Endothelial cell of umbilical vein (primary cell): Measurements from ENCODE around the gene SHLD2. TPM values are rescaled to one million over a fixed set of nuclear protein-coding genes. Genes with fewer than 3 reads are reported as not detected.
"Not testable (repeated sequence)": the region's sequence is repeated elsewhere in the genome, so short reads cannot be mapped to it uniquely, and the experiment has no call there.

Source experiments
- BruUV-seq: library from RNA; stranded (reverse); fragments of 400-500 nt; replicated peaks from 2 replicates; lab custom pipeline; 2021; lab: Mats Ljungman, UMichigan
- CTCF ChIA-PET: fragments of 300-600, 350-600 bp; sonication (Branson Sonifier 250); formaldehyde crosslinking; loops from one replicate; lab custom pipeline; 2021; ENCODE audit warnings: antibody characterized with exemption, inconsistent platforms; lab: Charles Lee
- POLR2A ChIA-PET: fragments of 300-600, 350-600 bp; sonication (Branson Sonifier 250); formaldehyde crosslinking; loops from one replicate; lab custom pipeline; 2021; ENCODE audit warnings: antibody characterized with exemption, inconsistent platforms; lab: Charles Lee
- DNase-seq: peaks from one replicate; pipeline ENCODE4 v3.0.0-alpha.2; 2011; ENCODE audit warnings: low read depth, low spot score
- FAIRE-seq: peaks from 2 replicates; lab custom pipeline; 2011; peaks lifted over from hg19 to GRCh38; lab: Jason Lieb, UNC
- H2AFZ ChIP-seq: 2 replicates; pipeline ENCODE4 v1.6.0; 2012; ENCODE audit warnings: low read depth, low read length, control low read depth, inconsistent platforms
- H3K27ac ChIP-seq: 2 replicates; pipeline ENCODE4 v1.5.1; 2011; ENCODE audit warnings: low read depth, mild to moderate bottlenecking, control low read depth, low read length, moderate library complexity; ENCODE audit not compliant: insufficient read depth
- H3K27me3 ChIP-seq, 2 experiments: 2 replicates each; pipeline versions ENCODE4 v1.6.0 to v1.6.1; 2011; ENCODE audit warnings: low read length in 2 of 2, mixed read lengths in 1 of 2; ENCODE audit not compliant: control insufficient read depth in 2 of 2, insufficient read depth in 2 of 2
- H3K36me3 ChIP-seq, 2 experiments: 2 replicates in 1 of 2; 3 replicates in 1 of 2; pipeline ENCODE4 v1.5.1; 2011; ENCODE audit warnings: low read length in 2 of 2, mild to moderate bottlenecking in 1 of 2, moderate library complexity in 1 of 2; ENCODE audit not compliant: control insufficient read depth in 2 of 2, insufficient read depth in 2 of 2; ENCODE audit errors: extremely low read depth in 1 of 2
- H3K4me1 ChIP-seq: 3 replicates; pipeline ENCODE4 v1.5.1; 2011; ENCODE audit warnings: mild to moderate bottlenecking, low read length; ENCODE audit not compliant: control insufficient read depth, insufficient read depth; ENCODE audit errors: extremely low read depth
- H3K4me2 ChIP-seq: 2 replicates; pipeline ENCODE4 v1.6.1; 2011; ENCODE audit warnings: low read length, control low read depth, mixed read lengths; ENCODE audit not compliant: insufficient read depth
- H3K4me3 ChIP-seq, 3 experiments: fragments of 200-600 bp in 1 of 3; sonication (generic), shearing (Covaris generic) in 1 of 3; replicated peaks in 1 of 3; 2 replicates each; pipeline ENCODE4 v1.5.1; 2011 to 2016; ENCODE audit warnings: control low read depth in 3 of 3, low read length in 3 of 3, mild to moderate bottlenecking in 2 of 3, inconsistent platforms in 1 of 3, low read depth in 1 of 3, moderate library complexity in 1 of 3; ENCODE audit not compliant: insufficient read depth in 1 of 3
- H3K79me2 ChIP-seq: 2 replicates; pipeline ENCODE4 v1.6.0; 2012; ENCODE audit warnings: low read length, inconsistent platforms; ENCODE audit not compliant: control insufficient read depth, insufficient read depth
- H3K9ac ChIP-seq: replicated peaks from 2 replicates; pipeline ENCODE3; 2011; ENCODE audit warnings: low read length, control low read depth; ENCODE audit not compliant: insufficient read depth; ENCODE audit errors: extremely low read depth
- H3K9me1 ChIP-seq: replicated peaks from 3 replicates; pipeline ENCODE4 v1.6.0; 2011; ENCODE audit warnings: mild to moderate bottlenecking, low read length; ENCODE audit not compliant: control insufficient read depth, insufficient read depth; ENCODE audit errors: extremely low read depth
- H3K9me3 ChIP-seq: replicated peaks from 2 replicates; pipeline ENCODE4 v1.5.1; 2012; ENCODE audit warnings: low read length, inconsistent platforms; ENCODE audit not compliant: control insufficient read depth, insufficient read depth
- H4K20me1 ChIP-seq: replicated peaks from 2 replicates; pipeline ENCODE3; 2011; ENCODE audit warnings: mild to moderate bottlenecking, low read length; ENCODE audit not compliant: control insufficient read depth, insufficient read depth; ENCODE audit errors: extremely low read depth
- dilution Hi-C: fragments of 300-500 bp; cut with MboI; formaldehyde crosslinking; loops from one replicate; pipeline ENCODE4 v1.15.0; 2019; ENCODE audit warnings: low sequenced_read_pairs; ENCODE audit not compliant: extremely low pct_ligation_motif_present
- intact Hi-C: fragments of 100-400 bp; cut with micrococcal nuclease; formaldehyde crosslinking; loops from one replicate; pipeline ENCODE4 v1.10.0; 2022
- polyA plus RNA-seq, 4 experiments: library from polyadenylated mRNA; depleted of rRNA in 3 of 4; stranded (reverse) in 3 of 4; unstranded in 1 of 4; fragments of >200 nt; gene quantifications; 2 replicates each; pipeline versions ENCODE4 v1.2.1 to v1.2.3, GENCODE V29; 2011 to 2012; ENCODE audit warnings: missing spikeins in 1 of 4
- total RNA-seq: library from RNA; stranded (reverse); gene quantifications from 2 replicates; pipeline ENCODE4 v1.2.3, GENCODE V29; 2021

The SHLD2 gene
- total and polyA plus RNA-seq, 2 donors (not counting 3 experiments of a cell fraction or from before 2014, with no cell fraction given): 6.1 to 22.4 TPM

DNA sequence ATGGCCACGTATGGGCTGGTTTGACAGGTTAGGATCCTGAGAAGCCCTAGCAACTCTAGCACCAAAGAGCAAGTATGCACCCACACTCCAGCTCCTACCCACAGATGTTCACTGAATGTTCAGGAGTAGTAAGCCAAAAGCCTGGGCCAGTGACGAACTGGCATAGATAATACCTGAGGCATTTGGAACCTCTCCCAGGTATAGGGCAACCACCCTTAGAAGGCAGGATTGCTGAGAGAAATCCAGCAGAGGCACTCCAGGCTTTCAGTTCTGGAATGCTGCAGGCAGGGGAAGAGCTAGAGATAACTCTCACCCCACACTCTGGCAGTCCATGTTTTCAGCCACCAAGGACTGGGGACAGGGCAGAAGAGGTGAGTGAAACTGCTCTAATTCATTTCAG lies 39.4 kb downstream of the SHLD2 start:
- H3K9me1 ChIP-seq, H3K27me3 ChIP-seq, DNase-seq, FAIRE-seq, H2AFZ ChIP-seq, dilution Hi-C loops, H4K20me1 ChIP-seq, H3K4me1 ChIP-seq, H3K9me3 ChIP-seq, H3K27ac ChIP-seq, intact Hi-C loops, H3K79me2 ChIP-seq, H3K36me3 ChIP-seq, POLR2A ChIA-PET, H3K4me2 ChIP-seq, H3K4me3 ChIP-seq, H3K9ac ChIP-seq, BruUV-seq: not testable (repeated sequence)
- CTCF ChIA-PET: interaction anchor here (0.6 kb wide), 1 partner anchor 234 kb away, joined by 3 read pairs; no protein-coding TSS in a partner anchor

GRCh38 chr10:87137478-87137877 lies 42.5 kb downstream of the SHLD2 start:
- dilution Hi-C loops, H4K20me1 ChIP-seq, POLR2A ChIA-PET, H3K27me3 ChIP-seq, H3K9ac ChIP-seq, H3K9me1 ChIP-seq, H3K27ac ChIP-seq, H3K4me2 ChIP-seq, H3K9me3 ChIP-seq, H3K79me2 ChIP-seq, intact Hi-C loops, H3K4me1 ChIP-seq, CTCF ChIA-PET, H2AFZ ChIP-seq, BruUV-seq, H3K36me3 ChIP-seq, DNase-seq, H3K4me3 ChIP-seq, FAIRE-seq: not testable (repeated sequence)

DNA sequence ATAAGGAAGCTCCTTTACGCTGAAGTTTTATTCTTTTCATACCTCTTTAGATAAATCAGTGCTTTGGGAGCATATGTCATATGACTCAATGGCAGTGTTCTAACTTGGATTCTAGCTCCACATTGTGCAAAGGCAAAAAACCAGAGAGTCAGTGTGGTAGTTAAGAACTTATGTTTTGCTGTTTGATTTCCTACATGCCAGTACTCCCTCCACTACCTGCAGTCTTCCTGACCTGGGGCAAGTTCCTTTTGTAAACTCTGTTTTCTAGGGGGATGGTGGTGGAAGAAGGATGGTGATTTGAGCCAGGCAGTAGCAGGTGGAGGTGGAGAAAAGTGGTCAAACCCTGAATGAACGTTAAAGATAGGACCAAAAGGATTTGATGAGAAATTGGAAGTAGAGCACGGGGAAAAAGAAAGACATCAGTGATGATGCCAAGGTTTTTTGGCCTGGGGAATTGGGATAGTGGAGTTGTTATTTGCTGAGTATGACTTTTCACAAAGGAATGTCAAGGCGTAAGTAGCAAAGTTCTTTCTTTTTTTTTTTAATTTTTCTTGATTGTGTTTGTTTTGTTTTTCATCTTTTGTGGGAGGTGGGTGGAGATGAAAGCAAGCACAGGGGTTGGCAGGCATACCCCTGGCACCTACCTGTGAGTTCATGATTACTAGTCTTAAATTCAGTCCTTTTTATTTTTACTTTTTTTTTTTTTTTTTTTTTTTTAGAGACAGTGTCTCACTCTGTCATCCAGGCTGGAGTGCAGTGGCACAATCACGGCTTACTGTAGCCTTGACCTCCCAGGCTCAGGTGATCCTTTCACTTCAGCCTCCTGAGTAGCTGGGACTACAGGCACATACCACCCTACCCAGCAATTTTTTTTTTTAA lies 47.5 kb downstream of the SHLD2 start:
- H3K9me1 ChIP-seq, H3K4me1 ChIP-seq, dilution Hi-C loops, H3K27ac ChIP-seq, H3K4me3 ChIP-seq, intact Hi-C loops, H2AFZ ChIP-seq, DNase-seq, H3K27me3 ChIP-seq, H3K79me2 ChIP-seq, BruUV-seq, CTCF ChIA-PET, FAIRE-seq, H3K4me2 ChIP-seq, H3K36me3 ChIP-seq, H3K9ac ChIP-seq, H4K20me1 ChIP-seq, H3K9me3 ChIP-seq, POLR2A ChIA-PET: not testable (repeated sequence)

- H3K36me3 ChIP-seq, H3K9ac ChIP-seq, H2AFZ ChIP-seq, BruUV-seq, dilution Hi-C loops, H3K79me2 ChIP-seq, H3K9me1 ChIP-seq, H3K4me2 ChIP-seq, H3K27me3 ChIP-seq, POLR2A ChIA-PET, H3K9me3 ChIP-seq, intact Hi-C loops, H3K4me3 ChIP-seq, H3K4me1 ChIP-seq, FAIRE-seq, DNase-seq, CTCF ChIA-PET, H4K20me1 ChIP-seq, H3K27ac ChIP-seq: not testable (repeated sequence)
These were observed 48.1 kb downstream of the SHLD2 start for GRCh38 chr10:87143109-87143418.
